Immature natural killer cell (primary cell): Measurements from ENCODE around the gene ALG1L2. TPM values are rescaled to one million over a fixed set of nuclear protein-coding genes. Genes with fewer than 3 reads are reported as not detected.
"Not testable (repeated sequence)": the region's sequence is repeated elsewhere in the genome, so short reads cannot be mapped to it uniquely, and the experiment has no call there.

ENCODE experiments used
- DNase-seq, 3 donors: peaks; one replicate each; pipeline ENCODE4 v3.0.0; 2022; ENCODE audit warnings: mixed read lengths in 1 of 3
- H3K27ac Mint-ChIP-seq, 6 donors: one replicate each; pipeline ENCODE4 v1.8.0; 2020; ENCODE audit warnings: mixed read lengths in 6 of 6, mild to moderate bottlenecking in 5 of 6, inconsistent platforms in 4 of 6, moderate library complexity in 3 of 6
- H3K27me3 Mint-ChIP-seq, 3 donors: one replicate each; pipeline ENCODE4 v1.8.0; 2020 to 2021; ENCODE audit warnings: low read depth in 3 of 3, mild to moderate bottlenecking in 3 of 3, mixed read lengths in 3 of 3, moderate library complexity in 3 of 3, inconsistent platforms in 1 of 3
- H3K36me3 Mint-ChIP-seq, 3 donors: one replicate each; pipeline ENCODE4 v1.8.0; 2020; ENCODE audit warnings: mixed read lengths in 3 of 3, inconsistent platforms in 2 of 3, mild to moderate bottlenecking in 2 of 3
- H3K4me1 Mint-ChIP-seq, 2 donors: one replicate each; pipeline ENCODE4 v1.8.0; 2020; ENCODE audit warnings: inconsistent platforms in 2 of 2, mild to moderate bottlenecking in 2 of 2, mixed read lengths in 2 of 2, moderate library complexity in 1 of 2
- H3K4me3 Mint-ChIP-seq, 5 donors: one replicate each; pipeline ENCODE4 v1.8.0; 2020; ENCODE audit warnings: mild to moderate bottlenecking in 5 of 5, mixed read lengths in 5 of 5, inconsistent platforms in 3 of 5, moderate library complexity in 3 of 5
- H3K9me3 Mint-ChIP-seq, 6 donors: one replicate each; pipeline ENCODE4 v1.8.0; 2020; ENCODE audit warnings: mild to moderate bottlenecking in 6 of 6, mixed read lengths in 6 of 6, inconsistent platforms in 4 of 6, moderate library complexity in 3 of 6
- polyA plus RNA-seq, 3 donors: library from polyadenylated mRNA; unstranded; fragments of 300-500 nt; fragmentation: Illumina TruSeq; gene quantifications; one replicate each; pipeline ENCODE4 v1.2.3, GENCODE V29; 2021

The ALG1L2 gene
- polyA plus RNA-seq, 3 donors from 2014 or later, result 0.83 TPM; not detected in 2

DNA sequence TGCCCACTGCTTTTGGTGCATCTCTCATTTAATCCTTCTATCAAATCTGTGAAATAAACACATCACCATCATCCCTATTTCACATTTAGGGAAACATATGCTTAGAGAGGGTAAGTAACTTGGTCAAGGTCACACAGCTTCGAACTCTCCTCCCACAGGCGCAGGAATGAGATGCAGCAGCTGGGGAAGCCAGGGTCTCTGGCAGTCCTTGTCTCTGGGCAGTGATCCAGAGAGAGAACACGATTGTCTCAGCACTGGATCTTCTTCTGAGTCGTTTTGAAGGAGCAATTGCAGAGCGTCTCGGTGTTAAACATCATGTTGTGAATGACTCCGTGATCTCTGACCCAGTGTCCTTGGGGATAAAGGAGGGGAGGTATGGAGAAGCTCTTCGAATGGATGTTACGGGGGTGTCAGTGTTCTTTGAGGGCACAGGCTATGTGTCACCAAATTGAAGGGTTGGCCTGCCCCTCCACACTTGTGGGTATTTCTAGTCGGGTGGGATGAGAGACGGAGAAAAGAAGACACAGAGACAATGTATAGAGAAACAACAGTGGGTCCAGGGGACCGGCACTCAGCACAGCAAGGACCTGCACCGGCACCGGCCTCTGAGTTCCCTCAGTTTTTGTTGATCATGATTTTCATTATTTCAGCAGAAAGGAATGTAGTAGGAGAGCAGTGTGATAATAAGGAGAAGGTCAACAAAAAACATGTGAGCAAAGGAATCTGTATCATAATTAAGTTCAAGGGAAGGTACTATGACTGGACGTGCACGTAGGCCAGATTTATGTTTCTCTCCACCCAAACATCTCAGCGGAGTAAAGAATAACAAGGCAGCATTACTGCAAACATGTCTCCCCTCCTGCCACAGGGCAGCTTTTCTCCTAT lies 41.5 kb downstream of the ALG1L2 start:
- not testable (repeated sequence) for H3K9me3 Mint-ChIP-seq, H3K4me1 Mint-ChIP-seq, H3K36me3 Mint-ChIP-seq, DNase-seq, H3K4me3 Mint-ChIP-seq, H3K27me3 Mint-ChIP-seq, H3K27ac Mint-ChIP-seq

DNA sequence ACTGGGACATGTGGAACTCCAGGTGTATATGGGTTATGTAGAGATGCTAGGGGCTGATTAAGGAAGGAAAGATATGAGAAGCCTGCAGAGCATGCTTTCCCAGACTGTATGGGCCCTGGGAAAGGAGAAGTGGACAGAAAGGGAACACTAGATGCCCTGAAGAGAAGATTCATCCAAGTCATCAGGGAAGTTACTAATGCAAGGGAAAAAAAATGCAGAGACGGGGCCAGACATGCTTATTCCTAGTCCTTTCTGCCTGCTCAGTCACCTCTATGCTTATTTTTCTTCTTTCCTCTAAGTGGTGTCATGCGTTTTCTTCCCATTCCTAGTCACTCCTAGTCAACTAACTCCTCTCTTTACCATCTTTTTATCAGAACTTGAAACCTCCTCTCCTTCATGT lies 43.8 kb downstream of the ALG1L2 start:
- not testable (repeated sequence) for H3K27me3 Mint-ChIP-seq, H3K36me3 Mint-ChIP-seq, H3K27ac Mint-ChIP-seq, H3K4me3 Mint-ChIP-seq, H3K4me1 Mint-ChIP-seq, H3K9me3 Mint-ChIP-seq, DNase-seq

GRCh38 chr3:130136337-130136736 lies 54.7 kb downstream of the ALG1L2 start:
- not testable (repeated sequence) for H3K9me3 Mint-ChIP-seq, H3K27ac Mint-ChIP-seq, H3K4me1 Mint-ChIP-seq, DNase-seq, H3K36me3 Mint-ChIP-seq, H3K4me3 Mint-ChIP-seq, H3K27me3 Mint-ChIP-seq

DNA sequence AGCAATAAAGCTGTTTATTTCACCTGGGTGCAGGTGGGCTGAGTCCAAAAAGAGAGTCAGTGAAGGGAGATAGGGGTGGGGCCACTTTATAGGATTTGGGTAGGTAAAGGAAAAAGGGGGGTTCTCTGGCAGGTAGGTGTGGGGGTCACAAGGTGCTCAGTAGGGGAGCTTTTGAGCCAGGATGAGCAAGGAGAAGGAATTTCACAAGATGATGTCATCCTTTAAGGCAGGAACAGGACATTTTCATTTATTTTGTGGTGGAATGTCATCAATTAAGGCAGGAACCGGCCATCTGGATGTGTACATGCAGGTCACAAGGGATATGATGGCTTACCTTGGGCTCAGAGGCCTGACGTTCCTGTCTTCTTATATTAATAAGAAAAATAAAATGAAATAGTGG lies 56.1 kb downstream of the ALG1L2 start:
- H3K4me3 Mint-ChIP-seq, H3K27ac Mint-ChIP-seq, H3K9me3 Mint-ChIP-seq, H3K36me3 Mint-ChIP-seq, H3K27me3 Mint-ChIP-seq, H3K4me1 Mint-ChIP-seq, DNase-seq: not testable (repeated sequence)

DNA sequence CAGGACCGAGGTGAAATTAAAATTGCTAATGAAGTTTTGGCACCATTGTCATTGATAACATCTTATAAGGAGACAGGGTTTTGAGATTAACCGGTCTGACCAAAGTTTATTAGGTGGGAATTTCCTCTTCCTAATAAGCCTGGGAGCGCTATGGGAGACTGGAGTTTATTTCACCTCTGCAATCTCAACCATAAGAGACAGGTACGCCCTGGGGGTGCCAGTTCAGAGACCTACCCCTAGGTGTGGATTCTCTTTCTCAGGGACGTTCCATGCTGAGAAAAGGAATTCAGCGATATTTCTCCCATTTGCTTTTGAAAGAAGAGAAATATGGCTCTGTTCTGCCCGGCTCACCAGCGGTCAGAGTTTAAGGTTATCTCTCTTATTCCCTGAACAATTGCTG lies 57.4 kb downstream of the ALG1L2 start:
- H3K4me3 Mint-ChIP-seq, H3K36me3 Mint-ChIP-seq, H3K4me1 Mint-ChIP-seq, DNase-seq, H3K9me3 Mint-ChIP-seq, H3K27ac Mint-ChIP-seq, H3K27me3 Mint-ChIP-seq: not testable (repeated sequence)

DNA sequence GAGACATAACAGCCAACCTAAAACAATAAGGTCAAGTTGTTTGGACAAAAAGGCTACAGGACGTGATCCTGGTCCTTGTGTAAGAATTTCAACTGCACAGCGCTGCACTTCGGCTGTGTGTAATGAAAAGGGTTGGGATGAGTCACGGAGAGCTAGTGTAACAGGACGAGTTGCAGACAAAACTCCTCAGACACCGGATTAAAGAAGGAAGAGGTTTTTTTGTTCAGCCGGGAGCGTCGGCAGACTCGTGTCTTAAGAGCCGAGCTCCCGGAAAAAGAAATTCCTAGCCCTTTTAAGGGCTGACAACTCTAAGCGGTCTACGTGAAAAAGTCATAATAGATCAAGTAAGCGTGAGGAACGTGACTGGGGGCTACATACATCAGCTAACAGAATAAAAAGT lies 59.1 kb downstream of the ALG1L2 start:
- DNase-seq, H3K4me1 Mint-ChIP-seq, H3K27ac Mint-ChIP-seq, H3K27me3 Mint-ChIP-seq, H3K36me3 Mint-ChIP-seq, H3K9me3 Mint-ChIP-seq, H3K4me3 Mint-ChIP-seq: not testable (repeated sequence)

- not testable (repeated sequence) for H3K27ac Mint-ChIP-seq, H3K27me3 Mint-ChIP-seq, H3K4me3 Mint-ChIP-seq, H3K9me3 Mint-ChIP-seq, DNase-seq, H3K36me3 Mint-ChIP-seq, H3K4me1 Mint-ChIP-seq
Measured at GRCh38 chr3:130143648-130144327, 62.2 kb downstream of the ALG1L2 start.

DNA sequence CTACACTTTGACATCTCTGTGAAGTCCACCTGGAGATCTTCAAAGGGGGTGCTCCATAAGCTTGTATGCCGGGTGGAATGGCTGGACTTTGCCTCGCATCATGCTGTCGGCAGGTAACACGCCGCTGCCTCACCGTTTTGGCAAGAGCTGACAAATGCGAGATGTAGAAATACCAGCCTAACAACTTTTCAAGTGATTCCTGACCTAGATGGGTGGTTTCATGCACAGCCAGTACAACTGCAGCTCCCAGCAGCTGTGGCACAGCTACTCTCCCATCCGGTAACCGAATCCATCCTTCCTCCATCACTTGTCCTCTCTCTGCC lies 62.7 kb downstream of the ALG1L2 start:
- not testable (repeated sequence) for H3K27me3 Mint-ChIP-seq

GRCh38 chr3:130145456-130145855 lies 63.8 kb downstream of the ALG1L2 start:
- not testable (repeated sequence) for H3K27ac Mint-ChIP-seq, H3K36me3 Mint-ChIP-seq, H3K4me3 Mint-ChIP-seq, H3K27me3 Mint-ChIP-seq, H3K9me3 Mint-ChIP-seq, H3K4me1 Mint-ChIP-seq, DNase-seq

More for the DNA sequence above, 62.7 kb downstream of the ALG1L2 start:
- not testable (repeated sequence) for H3K4me3 Mint-ChIP-seq, H3K36me3 Mint-ChIP-seq, H3K9me3 Mint-ChIP-seq, H3K4me1 Mint-ChIP-seq, DNase-seq, H3K27ac Mint-ChIP-seq

DNA sequence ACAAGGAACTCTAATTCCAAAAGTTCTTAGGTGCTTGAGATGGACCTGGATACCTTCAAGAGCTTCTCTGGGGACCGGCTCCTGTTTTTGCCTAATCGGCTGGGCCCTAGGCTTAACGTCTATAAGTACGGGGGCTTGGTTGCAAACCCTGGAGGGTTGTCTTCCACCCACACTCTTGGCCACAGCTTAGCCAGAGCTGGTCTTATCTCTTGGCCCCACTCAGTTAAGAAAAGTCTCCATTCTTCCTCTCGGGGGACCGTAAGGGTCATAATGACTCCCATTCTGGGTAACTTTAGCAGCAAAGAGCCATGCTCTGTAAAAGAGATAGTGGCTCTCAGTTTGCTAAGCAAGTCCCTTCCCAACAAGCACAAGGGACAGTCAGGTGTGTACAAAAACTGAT lies 64.8 kb downstream of the ALG1L2 start:
- not testable (repeated sequence) for H3K4me1 Mint-ChIP-seq, H3K27me3 Mint-ChIP-seq, H3K36me3 Mint-ChIP-seq, H3K9me3 Mint-ChIP-seq, DNase-seq, H3K27ac Mint-ChIP-seq, H3K4me3 Mint-ChIP-seq

Other genes starting within 250 kb of the ALG1L2 start
- 1 to 10 TPM; 1.7 to 5.6 (median 2.2) TPM for gene TMCC1, start 188.1 kb upstream of the ALG1L2 start, polyA plus RNA-seq
- gene TRH, start 107.1 kb upstream of the ALG1L2 start, polyA plus RNA-seq, result not detected